Measurements from ENCODE around the gene KIAA1328. TPM values are rescaled to one million over a fixed set of nuclear protein-coding genes. Genes with fewer than 3 reads are reported as not detected.
A peak's percentile ranks its signal among the peaks of the same experiment; 100 is the strongest.

KIAA1328 gene
- polyA plus RNA-seq, 1 donor (not counting 4 experiments of a cell fraction or from before 2014, with no cell fraction given), result 5.5 TPM

- FAIRE-seq (peak; percentile 99), DNase-seq (ENCODE audit: low read depth, low spot score) (peak; percentile 36)
- Histone ChIP-seq H3K4me2 (ENCODE audit: control insufficient read depth, extremely low read depth, insufficient read depth, low read depth, low read length) (no peak overlapping the region), H3K36me3 (ENCODE audit: control insufficient read depth in 2 of 2, extremely low read depth in 1 of 2, insufficient read depth in 2 of 2, low read length in 2 of 2) (no peaks in the 10 kb centered on the region), H4K20me1 (ENCODE audit: control insufficient read depth, extremely low read depth, insufficient read depth, low read length) (no peaks in the 10 kb centered on the region), H3K9me1 (ENCODE audit: control insufficient read depth, extremely low read depth, insufficient read depth, low read length) (no peaks in the 10 kb centered on the region), H3K27me3 (ENCODE audit: control insufficient read depth, extremely low read depth, insufficient read depth, low read length) (no peaks in the 10 kb centered on the region), H3K27ac (ENCODE audit: control insufficient read depth, insufficient read depth, low read length) (no peak overlapping the region), H3K9ac (ENCODE audit: control insufficient read depth, extremely low read depth, insufficient read depth, low read length) (no peak overlapping the region), H3K9me3 (ENCODE audit: control insufficient read depth, low read depth, low read length) (no peaks in the 10 kb centered on the region), H2AFZ (ENCODE audit: control insufficient read depth, low read length) (no peak overlapping the region), H3K4me3 (ENCODE audit: control insufficient read depth in 2 of 3, extremely low read depth in 1 of 3, insufficient read depth in 2 of 3, low read depth in 1 of 3, low read length in 3 of 3) (no peak overlapping the region), H3K4me1 (ENCODE audit: control insufficient read depth, extremely low read depth, insufficient read depth, low read length) (peaks cover 8% of the 10 kb centered on the region), H3K79me2 (ENCODE audit: control insufficient read depth, insufficient read depth, low read length) (no peaks in the 10 kb centered on the region)
- TF ChIP-seq EZH2 (IDR thresholded peaks at IDR 0.05; ENCODE audit: low read length) (no peak), CTCF (optimal IDR thresholded peaks at IDR 0.05 in 1 of 3, IDR thresholded peaks at IDR 0.05 in 1 of 3, conservative IDR thresholded peaks at IDR 0.05 in 1 of 3; ENCODE audit: extremely low read depth in 1 of 3, insufficient read depth in 2 of 3, low read length in 3 of 3) (no peak)
- dilution Hi-C loops (cut with MboI; ENCODE audit: extremely low pct_ligation_motif_present, low sequenced_read_pairs), result no loop called here
Observed at GRCh38 chr18:36850527-36851201, 21.7 kb downstream of the KIAA1328 start.

GRCh38 chr18:36851202-36851590, 22.3 kb downstream of the KIAA1328 start:
- dilution Hi-C loops (cut with MboI; ENCODE audit: extremely low pct_ligation_motif_present, low sequenced_read_pairs), result no loop called here
- H4K20me1 ChIP-seq (ENCODE audit: control insufficient read depth, extremely low read depth, insufficient read depth, low read length), result no peaks in the 10 kb centered on the region
- TF ChIP-seq EZH2 (IDR thresholded peaks at IDR 0.05; ENCODE audit: low read length) (no peak), CTCF (optimal IDR thresholded peaks at IDR 0.05 in 1 of 3, IDR thresholded peaks at IDR 0.05 in 1 of 3, conservative IDR thresholded peaks at IDR 0.05 in 1 of 3; ENCODE audit: extremely low read depth in 1 of 3, insufficient read depth in 2 of 3, low read length in 3 of 3) (no peak)
- FAIRE-seq (no peak), DNase-seq (ENCODE audit: low read depth, low spot score) (no peak)
- no peak overlapping the region for H2AFZ ChIP-seq (ENCODE audit: control insufficient read depth, low read length)
- no peaks in the 10 kb centered on the region for H3K79me2 ChIP-seq (ENCODE audit: control insufficient read depth, insufficient read depth, low read length)
- H3K9me3 ChIP-seq (ENCODE audit: control insufficient read depth, low read depth, low read length), result no peaks in the 10 kb centered on the region
- H3K9ac ChIP-seq (ENCODE audit: control insufficient read depth, extremely low read depth, insufficient read depth, low read length), result no peak overlapping the region
- H3K4me1 ChIP-seq (ENCODE audit: control insufficient read depth, extremely low read depth, insufficient read depth, low read length), result peaks cover 8% of the 10 kb centered on the region
- no peak overlapping the region for H3K27ac ChIP-seq (ENCODE audit: control insufficient read depth, insufficient read depth, low read length)
- no peaks in the 10 kb centered on the region for H3K36me3 ChIP-seq (ENCODE audit: control insufficient read depth in 2 of 2, extremely low read depth in 1 of 2, insufficient read depth in 2 of 2, low read length in 2 of 2)
- no peaks in the 10 kb centered on the region for H3K9me1 ChIP-seq (ENCODE audit: control insufficient read depth, extremely low read depth, insufficient read depth, low read length)
- H3K4me3 ChIP-seq (ENCODE audit: control insufficient read depth in 2 of 3, extremely low read depth in 1 of 3, insufficient read depth in 2 of 3, low read depth in 1 of 3, low read length in 3 of 3), result no peak overlapping the region
- H3K27me3 ChIP-seq (ENCODE audit: control insufficient read depth, extremely low read depth, insufficient read depth, low read length), result no peaks in the 10 kb centered on the region
- H3K4me2 ChIP-seq (ENCODE audit: control insufficient read depth, extremely low read depth, insufficient read depth, low read depth, low read length), result no peak overlapping the region
